Measurements from ENCODE around the gene SRP14.
A peak's percentile ranks its signal among the peaks of the same experiment; 100 is the strongest.
"Not testable (repeated sequence)": the region's sequence is repeated elsewhere in the genome, so short reads cannot be mapped to it uniquely, and the experiment has no call there.

SRP14 gene

DNA sequence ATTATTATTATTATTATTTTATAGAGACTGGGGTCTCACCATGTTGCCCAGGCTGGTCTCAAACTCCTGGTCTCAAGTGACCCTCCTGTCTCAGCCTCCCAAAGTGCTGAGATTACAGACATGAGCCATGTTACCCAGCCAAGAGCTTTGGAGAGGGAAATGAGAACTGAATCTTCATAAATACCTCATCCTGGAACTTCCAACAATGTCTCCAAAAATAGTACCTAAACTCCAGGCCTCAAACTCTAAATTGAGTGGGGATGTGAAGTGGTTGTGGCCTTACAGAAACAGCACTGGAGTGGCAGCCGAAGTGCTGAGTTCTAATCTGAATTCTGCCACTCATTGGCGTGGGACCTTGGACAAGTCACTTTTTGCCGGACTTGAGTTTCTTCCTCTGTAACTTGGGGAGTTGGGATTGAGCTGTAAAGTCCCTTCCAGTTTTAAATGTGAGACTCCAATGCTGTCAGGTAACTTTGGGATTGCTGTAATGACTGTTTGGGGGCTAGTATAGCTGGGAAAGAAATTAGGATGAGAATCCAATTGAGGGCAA lies 10.0 kb upstream of the SRP14 start:
- no peak for DNase-seq

DNA sequence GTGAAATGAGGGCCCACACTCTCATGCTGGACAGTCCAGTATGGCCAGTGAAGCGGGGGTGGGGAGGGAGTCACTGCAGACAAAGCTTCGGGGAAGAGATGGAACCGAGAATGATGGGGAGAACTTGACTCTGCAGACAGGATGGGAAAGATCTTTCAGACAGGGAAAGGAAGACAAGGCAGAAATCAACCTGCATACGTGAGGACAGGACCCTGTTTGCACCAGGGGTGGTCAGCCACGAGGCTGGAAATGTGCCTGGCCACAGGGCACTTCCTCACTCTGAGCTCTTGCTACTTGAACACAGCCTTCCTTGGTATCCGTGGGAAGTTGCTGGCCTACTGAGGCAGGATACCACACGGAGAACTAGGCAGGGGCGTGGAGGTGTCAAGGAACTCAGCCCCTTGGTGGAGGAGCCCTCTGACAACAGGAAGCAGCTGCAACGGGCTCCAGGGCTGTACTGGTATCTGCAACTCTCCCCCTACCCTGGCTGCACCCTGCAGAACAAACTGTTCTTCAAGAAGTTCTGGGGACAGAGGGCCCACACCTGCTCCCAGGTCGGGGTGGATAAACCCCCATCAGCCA lies 9.3 kb upstream of the SRP14 start:
- no peak for DNase-seq

DNA sequence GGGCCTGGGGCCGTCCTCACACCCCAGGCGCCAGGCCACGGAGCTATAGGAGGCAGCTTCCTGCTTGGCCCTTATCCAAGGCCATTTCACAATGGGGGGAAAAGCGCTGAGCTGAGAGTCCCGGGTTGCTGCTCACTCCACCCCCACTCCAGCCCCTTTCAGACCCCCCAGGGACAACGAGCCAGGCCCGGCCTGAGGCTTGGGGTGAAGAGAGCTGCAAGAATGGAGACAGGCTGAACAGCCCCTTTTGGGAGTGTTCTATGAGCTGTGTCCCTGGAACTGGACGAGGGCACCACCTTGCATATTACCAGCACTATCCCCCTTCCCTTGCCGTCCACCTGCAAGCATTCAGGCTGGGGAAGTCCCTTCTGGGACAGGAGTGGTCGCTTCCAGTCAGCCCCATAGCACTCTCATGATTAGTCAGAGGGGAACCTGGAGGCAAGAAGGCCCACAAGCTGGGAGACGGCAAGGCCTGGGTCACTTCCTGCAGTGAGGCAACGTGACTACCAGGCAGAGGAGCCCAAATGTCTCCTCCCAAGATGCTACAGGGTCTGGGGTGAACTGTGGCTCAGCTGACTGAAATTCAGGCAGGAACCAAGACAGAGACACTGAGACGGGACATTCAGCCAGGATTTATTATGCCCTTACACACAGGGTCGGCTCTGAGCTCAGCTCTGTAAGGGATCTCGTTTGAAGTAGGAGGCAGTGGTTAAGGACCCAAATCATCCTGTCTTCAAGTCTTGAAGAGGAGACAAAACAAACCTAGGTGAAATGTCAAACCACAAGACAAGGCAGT lies 8.6 kb upstream of the SRP14 start:
- DNase-seq = peak; percentile 42

DNA sequence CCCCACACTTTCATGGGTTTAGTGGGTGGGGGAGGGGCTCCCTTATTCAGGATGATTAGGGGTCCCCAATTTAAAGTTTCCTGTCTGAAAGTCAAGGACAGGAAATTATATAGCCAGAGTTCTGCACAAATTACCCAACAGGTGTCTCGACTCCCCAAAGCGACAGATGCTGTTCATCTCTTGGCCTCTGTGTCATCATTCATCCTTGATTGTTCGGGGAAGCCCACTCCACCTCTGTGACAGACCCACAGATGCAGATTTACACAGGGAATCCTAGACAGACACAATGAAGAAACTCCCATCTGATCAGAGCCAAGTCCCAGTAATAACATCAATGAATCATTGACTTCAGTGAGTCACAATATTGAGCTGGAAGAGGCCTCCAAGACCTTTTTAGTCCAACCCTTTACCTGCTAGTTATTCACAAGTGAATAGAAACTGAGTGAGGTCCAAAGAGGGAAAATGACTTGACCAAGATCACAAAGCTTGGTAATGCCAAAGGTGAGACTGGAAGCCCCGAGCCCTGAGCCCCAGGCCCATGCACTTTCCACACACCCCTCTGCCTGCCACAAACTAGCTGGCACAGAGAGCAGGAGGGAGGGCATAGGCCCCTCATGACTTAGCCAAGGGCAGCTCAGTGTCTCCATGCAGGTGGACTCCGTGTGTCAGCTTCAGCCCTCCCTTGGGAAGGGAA lies 7.9 kb upstream of the SRP14 start:
- no peak for DNase-seq

DNA sequence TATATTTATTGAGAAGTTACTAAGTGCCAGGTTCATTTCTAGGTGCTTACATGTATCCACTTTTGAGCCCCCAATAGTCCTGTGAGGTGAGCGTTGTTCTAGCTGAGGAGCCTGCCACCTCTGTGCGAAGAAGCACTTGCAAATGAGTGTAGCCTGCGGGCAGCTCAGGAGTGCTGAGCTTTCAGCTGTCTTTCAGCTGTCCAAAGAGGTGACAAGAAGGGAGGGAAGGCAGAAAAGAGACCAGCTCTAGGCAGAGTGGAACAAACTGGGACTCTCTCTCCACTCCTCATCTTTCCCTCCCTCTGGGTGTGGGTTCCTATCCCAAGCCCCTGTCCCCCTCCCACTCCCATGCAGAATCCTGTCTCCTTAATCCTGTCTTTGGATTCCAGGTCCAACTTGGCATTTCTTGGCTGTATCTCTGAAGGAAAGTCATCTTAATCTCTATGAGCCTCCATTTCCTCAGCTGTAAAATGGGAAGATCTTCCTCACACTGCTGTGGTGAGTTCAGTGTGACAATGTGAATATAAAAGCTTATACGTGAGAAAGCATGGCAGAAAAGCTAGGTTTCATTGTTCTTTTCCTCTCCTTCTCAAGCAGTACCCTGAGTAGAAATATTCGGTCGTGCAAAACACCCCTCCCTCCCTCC lies 6.7 kb upstream of the SRP14 start:
- DNase-seq = no peak

DNA sequence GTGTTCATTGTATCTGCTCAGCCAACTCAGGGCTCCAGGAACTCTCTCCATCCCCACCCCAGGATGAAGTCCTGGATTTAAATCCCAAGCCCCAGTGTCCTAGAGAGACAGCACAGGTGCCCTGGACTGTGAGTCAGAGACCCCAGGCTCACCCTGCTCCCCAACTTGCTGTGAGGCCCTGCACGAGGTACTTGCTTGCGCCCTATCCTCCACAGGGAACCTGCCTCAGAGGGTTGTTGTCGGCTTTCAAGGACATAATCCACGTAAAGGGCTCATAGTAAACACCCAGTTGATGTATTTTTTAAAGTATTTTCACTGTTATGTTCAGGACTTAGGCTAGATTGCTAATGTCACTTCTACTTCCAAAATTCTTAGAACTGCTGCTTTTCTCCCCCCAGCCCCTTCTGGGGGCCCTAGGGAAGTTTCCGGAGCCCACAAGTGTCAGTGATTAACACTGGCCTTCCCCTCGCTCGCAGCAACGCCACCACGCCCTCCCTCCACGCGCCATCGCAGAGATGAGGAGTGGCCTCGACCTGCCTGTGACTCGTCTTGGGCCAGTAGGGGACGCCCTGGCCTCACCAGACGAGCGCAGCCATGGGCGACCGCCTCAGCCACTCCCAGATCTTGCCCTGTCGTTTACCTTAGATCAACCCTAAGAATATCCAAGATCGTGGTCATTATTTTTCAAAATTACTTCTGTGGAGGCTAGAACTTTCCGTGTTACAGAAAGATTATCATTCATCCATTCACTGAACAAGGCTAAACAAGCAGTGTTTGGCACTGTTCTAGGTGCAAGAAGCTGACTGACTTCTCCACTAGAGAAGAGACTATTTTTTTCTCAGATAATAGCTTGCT lies 6.0 kb upstream of the SRP14 start:
- peak; percentile 65 for DNase-seq

DNA sequence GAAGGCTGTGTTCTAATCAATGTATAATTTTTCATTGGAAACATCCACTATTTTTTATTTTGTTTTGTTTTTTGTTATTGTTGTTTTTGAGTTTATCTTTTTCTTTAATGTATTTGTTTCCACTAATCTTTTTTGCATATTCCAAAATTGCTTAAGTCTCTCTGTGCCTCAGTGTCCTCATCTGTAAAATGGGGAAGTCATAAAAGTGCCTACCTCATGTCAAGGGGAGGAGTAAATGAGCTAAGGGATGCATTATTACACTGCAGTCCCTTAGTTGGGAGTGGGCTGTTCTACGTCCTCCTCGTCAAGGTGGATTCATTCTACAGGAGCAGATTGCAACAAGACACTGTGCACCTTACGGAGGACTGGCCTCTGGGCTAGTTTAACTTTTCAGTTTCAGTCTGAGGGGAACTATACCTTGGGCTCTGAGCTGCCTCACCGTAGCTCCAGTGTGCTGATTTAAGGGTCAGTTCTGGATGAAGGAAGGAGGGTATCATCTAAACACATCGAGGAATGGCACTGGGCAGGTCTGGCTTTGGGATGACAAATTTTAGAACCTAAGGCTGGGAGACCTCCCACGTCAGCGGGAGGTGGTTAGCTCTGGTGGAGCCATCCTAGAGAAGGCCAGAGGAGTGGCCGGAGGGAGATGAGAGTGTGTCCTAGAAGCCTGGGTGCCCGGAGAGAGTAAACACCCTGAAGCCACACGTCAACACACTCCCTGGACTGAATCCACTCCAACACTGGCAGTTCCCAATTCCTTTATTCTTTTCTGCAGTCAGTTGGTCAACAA lies 5.1 kb upstream of the SRP14 start:
- DNase-seq = no peak

DNA sequence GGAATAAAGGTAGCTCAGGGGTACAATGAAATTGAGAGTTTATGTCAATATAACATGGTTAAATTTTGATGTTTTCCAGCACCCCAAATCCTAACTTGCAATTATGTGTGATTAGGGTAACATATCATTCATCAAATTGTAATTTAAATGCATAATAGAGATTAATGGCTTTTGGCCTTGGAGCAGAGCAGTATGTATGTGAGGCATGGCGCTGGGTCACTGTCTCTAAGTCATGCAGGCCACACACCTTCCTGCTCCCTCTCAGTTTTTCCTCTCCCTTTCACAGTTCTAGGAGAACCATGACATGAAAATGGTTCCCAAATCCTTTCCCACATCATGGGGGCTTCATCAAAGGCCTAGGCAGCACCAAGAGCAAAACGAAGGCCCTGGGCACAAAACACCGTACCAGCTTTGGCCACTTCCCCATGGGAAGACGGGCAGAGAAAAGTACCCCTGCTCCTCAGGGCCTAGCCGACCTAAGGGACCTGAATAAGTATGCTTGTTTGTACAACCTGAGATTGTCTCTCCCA lies 3.9 kb upstream of the SRP14 start:
- DNase-seq = no peak

DNA sequence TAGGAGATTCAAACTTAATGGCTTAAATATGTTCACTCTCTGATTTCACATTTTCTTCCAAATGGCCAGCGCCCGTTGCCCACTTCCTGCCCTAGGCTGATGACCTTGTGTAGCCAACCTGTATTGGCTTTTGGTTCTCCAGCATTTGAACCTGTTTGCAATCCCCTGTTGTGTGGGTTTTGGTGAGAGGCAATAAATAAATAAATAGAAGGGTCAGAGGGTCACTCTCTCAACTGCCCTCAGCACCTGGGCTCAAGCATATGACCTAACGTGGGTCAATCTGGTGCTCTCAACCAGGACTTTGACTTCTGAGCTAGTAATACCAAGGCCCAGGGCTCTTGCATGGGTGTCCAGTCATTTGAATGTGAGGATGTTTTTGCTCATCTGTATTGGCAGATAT lies 1.8 kb upstream of the SRP14 start:
- no peak for DNase-seq

DNA sequence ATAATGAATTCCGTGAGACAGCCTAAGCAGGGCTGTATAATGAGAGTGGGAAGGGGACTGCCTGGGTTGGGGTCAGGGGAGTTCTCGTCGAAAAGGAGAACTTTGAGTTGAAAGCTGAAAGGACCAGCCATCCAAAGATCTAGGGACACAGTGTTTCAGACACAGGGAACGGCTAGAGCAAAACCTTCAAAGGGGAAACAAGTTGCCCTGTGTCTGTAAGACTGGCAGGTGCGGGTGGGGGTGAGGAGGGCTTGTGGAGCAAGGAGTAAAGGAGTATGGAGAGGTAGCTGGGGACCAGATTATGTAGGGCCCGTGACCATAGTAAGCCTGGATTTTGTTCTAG lies 1.3 kb upstream of the SRP14 start:
- DNase-seq = no peak

DNA sequence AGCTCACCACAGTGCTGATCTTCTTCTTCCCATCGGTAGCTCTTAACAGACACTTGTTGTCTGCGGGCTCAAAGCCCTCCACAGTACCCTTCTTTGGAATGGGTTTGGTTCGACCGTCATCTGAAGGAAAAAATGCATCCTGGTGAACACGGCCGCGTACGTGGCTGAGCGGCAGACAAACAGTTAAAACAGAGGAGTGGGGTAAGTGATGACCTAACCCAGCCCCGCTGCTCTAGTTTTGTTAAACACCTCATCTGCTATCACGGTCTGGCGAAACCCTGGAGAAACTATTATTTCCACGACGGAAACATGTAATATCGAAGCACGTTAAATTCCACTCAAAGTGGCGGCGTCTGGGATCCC lies 725 bp downstream of the SRP14 start:
- no peak for DNase-seq

DNA sequence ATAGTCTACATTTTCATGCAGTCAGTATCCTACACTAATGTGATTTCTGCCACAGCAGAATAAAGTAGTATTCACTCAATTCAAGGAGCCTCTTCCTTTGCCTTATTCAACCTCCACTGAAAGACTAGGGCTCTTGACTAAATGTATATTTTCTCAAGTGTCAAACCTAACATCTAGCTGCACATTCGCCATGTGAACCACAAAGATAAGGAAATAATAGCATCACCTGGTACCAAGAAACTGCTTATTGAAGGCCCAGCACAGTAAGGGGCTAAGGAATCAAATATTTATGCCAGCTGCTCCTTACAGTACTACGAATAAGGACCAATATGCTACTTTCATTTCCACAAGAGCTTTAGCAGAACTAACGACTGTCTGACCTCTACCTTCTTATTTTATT lies 1.3 kb downstream of the SRP14 start:
- no peak for DNase-seq

DNA sequence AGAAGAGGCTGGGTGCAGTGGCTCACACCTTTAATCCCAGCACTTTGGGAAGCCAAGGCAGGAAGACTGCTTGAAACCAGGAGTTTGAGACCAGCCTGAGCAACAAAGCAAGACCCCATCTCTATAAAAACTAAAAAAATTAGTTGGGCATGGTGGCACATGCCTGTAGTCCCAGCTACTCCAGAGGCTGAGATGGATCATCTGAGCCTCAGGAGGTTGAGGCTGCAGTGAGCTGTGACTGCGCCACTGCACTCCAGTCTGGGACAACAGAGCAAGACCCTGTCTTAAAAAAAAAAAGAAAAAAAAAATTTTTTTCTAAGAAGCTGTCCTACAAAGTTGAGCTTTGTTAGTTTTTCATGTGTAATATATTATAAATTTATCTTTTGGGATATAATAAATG lies 3.8 kb downstream of the SRP14 start:
- not testable (repeated sequence) for DNase-seq

DNA sequence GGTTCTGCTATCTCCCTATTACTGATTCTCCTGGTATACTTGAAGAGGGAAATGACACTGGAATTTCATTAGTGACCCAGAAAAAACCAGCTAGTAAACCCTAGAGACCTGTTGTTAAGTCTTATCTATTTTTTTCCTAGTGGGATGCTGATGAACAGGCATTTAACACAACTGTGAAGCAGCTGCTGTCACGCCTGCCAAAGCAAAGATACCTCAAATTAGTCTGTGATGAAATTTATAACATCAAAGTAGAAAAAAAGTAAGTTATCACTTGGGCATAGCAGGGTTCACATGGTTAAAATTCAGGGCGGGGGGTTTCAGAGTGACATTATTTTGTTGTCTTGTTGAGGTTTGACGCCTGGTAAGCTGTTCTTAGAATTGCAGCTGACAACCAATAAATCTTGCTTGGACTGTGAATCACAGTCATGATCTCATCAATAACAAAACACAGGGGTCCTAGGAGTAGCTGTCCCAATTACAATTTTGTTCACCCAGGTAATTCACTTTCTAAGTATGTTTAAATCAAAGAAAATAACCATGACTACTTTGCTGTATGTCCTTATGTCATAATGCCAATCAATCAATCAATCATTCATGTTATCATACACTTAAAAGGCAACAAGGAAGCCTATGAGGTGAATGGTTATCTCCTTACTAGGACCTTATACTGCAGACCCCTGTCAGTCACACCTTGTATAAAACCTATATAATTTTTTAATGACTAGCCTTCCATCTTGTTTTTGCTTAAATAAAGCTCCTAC lies 4.6 kb downstream of the SRP14 start:
- no peak for DNase-seq

DNA sequence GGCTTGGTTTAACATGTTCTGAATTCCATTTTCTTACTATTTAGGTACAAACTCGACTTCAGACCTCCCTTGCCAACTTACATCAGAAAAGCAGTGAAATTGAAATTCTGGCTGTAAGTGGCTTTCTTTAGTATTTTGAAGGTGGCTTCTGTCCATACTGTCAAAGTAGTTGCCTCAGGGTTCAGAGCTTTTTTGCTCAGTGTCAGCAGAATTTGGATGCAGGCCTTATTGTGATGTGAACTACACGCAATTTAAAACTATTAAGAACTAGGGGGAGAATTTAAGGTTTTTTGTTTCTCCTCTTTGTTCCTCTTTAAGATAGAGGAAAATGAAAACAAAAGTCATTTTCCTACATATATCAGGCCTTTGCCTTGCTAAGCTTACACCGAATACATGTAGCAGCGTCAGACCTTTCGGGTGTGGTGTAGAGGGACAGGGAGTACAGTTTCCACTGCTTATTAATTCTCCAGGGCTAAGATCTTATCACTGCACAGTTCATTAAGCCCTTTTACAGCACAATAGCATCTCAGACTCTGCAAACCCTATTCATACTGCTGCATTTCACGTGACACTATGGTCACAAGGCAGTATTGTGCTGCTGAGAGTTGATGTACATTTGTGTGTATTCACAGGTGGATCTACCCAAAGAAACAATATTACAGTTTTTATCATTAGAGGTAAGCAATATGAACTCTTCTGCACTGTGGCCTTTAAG lies 6.7 kb downstream of the SRP14 start:
- no peak for DNase-seq

DNA sequence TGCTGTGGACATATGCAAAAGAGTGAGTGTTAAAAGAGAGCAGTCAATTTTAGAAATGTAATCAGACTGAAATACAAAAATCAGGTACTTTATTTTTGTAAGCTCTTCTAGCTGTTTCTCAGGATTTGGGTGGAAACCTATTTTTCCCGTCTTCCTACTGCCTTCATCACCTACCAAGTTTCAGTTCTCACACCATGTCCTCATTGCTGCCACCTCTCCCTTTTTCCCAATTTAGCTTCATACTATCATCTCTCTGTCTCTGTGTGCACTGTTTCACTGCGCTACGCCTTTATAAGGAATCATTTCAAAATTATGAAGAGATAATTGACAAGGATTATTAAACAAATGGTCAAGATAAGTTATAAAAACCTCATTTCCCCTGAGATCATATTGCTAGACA lies 7.7 kb downstream of the SRP14 start:
- no peak for DNase-seq

DNA sequence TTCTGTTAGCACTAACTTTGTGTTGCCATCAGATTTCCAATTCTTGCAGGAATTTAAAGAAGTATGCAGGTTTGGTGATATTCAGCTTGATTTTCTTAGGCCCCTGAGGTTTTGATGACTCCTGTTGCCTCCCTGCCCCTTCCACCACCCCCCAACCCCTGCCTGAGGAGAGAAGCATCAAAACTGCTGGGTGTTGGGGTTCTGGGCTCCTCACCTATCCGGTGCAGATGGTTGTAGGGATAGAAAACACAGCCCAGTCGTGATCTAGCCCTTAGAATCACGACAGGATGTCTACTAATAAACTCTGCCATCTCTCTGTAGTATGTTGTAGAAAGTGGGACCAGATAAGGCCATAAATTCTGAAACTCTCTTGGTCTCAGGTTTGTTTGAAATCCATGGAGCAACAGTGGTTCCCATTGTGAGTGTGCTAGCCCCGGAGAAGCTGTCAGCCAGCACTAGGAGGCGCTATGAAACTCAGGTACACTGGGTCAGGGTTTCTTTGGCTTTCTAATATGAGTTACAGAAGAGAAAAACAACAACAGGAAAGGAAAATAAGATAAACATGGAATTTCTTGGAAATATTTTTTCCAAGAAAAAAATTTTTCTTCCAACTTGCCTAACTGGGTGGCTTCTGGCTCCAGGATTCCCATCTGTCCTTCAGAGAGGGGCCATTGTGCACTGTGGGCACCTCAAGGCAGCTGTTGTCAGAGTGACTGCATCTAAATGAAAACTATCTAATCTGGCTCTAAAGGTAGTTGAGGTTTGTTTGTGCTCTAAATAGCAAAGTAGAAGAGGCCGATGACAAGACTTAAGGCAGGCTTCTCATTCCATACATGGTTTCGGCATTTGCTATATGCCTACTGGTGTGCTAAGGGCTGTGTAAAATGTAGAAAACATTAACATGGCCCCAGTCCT lies 8.7 kb downstream of the SRP14 start:
- no peak for DNase-seq

DNA sequence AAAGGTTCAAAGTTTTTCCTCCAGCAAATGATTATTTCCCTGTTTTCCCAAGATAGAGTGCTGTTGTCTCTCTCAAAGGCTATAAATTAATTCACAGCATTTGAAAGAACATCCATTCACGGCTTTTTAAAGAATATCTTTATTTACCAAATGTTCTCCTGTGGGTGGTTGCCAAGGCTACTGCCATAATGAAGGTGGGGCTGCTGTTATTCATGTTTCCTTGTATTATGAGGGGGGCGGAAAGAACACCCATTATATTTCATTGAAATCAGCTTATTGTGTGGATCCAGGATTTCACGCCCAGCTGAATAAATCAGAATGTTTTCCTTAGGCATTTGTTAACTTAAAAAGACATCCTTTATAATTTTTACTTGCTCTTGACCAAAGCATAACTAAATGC lies 10.1 kb downstream of the SRP14 start:
- DNase-seq = no peak

DNA sequence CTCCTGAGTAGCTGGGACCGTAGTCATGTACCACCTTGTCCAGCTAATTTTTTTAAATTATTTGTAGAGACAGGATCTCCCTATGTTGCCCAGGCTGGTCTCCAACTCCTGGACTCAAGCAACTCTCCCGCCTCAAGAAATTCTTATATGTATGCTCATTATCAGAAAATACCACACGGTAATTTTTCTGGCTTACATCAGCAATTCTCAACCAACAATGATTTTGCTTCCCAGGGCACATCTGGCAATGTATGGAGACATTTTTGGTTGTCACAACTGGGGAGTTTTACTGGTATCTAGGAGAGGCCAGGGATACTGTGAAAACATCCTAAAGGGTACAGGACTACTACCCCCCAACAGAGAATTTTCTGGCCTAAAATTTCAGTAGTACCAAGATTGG lies 10.8 kb downstream of the SRP14 start:
- DNase-seq = no peak
